ENCODE results near the gene ABCA12.

The ABCA12 gene

DNA sequence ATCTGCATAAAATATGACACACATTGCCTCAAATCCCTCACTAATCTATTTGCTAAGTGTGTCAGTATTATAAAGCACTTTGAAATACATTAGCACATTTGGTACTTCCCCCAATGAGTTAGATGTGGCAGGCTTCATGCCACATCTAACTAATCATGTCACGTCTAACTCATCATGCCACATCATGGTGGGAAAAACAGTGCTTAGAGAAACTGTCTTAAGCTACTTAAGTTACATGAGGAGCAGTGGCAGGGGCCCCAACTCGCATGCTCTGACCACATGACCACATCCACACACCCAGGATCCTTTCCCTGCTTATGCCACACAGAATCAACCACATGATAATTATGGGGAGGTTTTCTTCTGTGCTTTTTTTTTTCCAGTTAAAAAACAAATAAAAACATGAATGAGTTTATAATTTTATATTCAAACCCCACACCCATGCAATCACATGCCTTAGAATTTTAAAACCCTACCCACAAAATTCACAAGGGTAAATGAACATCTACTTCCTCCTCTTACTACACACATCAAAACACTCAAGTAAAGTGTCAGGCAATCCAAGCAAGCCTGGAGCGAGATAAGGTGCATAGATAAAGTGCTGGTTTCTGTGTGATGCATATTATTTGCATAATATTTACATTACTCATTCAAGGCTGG is 1.6 kb downstream of the ABCA12 start:
- DNase-seq (ENCODE audit: low spot score) = no peak

DNA sequence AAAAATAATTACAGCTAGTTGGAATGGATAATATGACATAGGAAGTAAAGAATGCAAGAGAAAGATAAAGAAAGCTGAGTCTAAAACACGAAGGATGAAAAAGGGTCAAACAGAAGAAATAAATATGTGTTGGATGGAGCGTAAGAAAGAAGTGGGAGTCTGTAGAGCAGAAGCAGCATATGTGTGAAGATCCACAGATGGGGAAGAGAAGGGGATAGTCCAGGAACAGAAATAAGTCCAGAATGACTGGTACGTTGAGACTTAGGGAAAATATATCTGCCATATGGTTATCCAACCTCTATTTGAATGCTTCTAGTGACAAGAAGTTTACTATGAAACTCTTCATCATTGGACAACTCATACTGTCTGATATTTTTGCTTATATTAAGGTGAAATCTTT is 18.0 kb downstream of the ABCA12 start:
- DNase-seq (ENCODE audit: low spot score) = no peak

DNA sequence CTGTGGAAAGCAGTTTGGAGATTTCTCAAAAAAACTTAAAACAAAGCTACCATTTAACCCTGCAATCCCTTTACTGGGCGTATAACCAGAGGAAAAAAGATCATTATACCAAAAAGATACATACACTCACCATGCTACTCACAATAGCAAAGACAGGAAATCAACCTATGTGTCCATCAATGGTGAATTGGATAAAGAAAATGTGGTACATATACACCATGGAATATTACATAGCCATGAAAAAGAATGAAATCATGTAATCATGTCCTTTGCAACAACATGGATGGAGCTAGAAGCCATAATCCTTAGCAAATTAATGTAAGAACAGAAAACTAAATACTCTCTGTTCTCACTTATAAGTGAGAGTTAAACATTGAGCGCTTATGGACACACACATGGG is 18.6 kb downstream of the ABCA12 start:
- DNase-seq (ENCODE audit: low spot score) = no peak

DNA sequence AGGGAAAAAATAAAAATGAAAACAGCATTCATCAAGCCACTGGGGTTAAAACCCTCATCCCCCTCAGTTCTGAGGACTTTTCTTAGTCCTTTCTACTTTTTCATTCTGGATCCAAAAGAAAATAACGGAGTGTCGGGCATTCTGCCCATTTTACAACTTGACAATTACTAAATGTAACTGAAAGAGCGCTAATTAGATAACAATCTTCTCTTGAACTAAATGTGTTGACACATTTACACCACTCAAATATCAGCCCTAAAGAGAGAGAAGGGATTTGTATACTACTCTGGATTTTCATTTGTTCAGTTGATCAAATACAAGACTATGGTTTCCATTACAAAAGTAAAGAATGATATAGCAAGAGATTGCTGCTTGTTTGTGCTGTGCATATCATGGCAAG is 27.5 kb downstream of the ABCA12 start:
- DNase-seq (ENCODE audit: low spot score) = no peak

DNA sequence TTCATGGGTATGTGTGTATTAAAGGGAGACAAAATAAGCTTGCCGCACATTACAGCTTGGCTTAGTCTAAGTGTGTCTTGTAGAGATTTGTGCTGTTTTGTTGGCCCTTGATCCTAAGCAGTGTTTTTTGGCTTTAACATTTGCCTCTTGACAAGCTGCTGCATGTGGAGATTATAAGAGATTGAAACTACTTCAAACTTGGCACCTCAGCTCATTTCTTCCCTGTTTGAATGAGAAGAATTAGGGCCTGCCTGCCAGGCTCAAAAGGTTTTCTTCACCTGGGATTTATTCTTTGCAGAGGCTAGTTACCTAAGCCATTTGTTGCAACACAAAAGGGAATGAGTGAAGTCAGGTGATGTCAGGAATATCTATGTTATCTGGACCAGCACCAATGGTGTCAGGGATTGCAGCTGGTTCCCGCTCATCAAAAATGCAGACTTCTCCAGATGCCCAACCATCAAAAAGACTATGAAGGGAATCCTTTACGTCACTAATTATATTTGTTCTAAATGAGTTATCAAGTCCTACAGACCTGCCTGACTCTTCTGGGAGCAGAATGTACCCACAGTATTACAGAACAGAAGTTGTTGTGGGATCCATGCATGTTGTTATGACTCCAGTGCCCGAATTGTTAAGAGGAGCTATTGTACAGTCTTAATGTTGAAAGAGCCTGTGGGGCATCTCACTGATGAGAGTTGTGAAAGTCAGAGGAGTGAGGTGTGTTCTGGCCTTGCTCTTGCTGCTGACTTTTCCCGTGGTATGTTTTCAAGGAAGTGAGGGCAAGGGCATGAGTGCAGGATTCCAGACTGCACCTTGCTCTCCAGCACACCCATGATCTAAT is 31.0 kb downstream of the ABCA12 start:
- no peak for DNase-seq (ENCODE audit: low spot score)

DNA sequence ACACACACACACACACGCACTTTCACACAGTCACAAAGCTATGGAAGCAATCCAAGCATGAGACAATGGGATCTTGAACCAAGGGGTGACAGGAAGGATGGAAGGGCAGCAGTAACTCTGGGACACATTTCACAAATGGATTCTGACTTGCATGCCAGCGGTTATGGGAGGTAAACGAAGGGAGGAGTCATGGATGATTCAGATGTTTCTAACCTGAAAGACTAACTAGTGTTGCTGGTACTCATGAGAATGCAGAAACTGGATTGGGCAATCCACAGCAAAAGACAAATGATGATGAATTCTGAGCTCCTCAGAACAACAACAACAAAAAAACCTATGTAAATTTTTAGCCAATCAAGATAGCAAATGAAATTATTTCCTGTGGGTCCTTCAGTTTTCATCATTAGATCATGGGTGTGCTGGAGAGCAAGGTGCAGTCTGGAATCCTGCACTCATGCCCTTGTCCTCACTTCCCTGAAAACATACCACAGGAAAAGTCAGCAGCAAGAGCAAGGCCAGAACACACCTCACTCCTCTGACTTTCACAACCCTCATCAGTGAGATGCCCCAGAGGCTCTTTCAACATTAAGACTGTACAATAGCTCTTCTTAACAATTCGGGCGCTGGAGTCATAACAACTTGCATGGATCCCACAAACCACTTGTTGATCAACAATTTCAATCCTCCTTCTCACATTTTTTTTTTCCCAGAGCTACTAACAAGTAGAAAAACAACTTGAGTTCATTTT is 32.6 kb downstream of the ABCA12 start:
- DNase-seq (ENCODE audit: low spot score) = no peak

DNA sequence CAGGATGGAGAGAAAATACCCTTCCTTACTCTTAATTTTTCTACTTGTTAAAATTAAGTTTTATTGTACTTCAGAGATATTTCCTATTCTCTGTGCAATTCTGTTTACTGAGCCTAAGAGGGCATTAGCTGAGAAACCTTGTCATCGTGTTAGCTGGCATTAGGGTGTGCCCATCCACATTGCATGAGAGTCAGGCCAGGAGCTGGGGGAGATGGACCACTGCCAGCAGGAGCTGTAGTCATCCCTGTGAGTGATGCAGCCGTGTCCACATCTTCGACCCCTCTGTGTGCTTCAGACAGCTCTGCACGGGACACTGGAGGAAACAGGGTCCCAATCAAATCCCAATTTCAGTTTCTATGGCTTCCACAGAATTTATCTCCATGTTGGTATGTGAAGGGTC is 34.2 kb downstream of the ABCA12 start:
- no peak for DNase-seq (ENCODE audit: low spot score)

DNA sequence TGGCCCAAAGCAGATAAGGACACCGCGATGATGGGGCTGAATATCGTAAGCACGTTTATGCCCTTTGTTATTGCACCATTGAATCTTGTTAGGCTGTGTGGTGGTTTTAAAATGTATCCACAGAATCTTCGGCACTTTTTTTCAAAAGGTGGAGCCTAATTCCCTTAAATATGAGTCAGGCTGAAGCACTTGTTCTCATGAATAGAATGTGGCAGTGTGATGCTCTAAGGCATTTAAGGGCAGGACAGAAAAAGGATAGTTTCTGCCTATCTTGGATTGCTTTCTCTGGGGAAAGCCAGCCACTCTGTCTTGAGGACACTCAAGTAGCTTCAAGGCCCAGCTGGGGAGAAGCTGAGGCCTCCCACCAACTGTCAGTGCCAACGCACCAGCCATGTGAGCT is 39.6 kb downstream of the ABCA12 start:
- DNase-seq (ENCODE audit: low spot score) = no peak

DNA sequence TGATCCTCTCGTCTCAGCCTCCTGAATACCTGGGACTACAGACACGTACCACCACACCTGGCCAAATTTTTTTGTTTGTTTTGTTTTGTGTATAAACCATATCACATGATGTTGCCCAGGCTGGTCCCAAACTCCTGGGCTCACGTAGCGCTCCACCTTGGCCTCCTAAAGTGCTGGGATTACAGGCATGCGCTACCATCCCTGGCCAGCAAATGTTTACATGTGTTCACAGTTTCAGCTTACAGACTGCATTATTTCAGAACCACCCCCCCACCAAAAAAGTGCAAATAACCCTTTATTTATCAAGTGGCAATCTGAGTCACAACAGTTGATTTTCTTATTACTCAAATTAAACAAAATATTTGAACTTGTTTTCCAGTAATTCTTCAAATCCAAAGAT is 54.3 kb downstream of the ABCA12 start:
- DNase-seq (ENCODE audit: low spot score) = no peak

DNA sequence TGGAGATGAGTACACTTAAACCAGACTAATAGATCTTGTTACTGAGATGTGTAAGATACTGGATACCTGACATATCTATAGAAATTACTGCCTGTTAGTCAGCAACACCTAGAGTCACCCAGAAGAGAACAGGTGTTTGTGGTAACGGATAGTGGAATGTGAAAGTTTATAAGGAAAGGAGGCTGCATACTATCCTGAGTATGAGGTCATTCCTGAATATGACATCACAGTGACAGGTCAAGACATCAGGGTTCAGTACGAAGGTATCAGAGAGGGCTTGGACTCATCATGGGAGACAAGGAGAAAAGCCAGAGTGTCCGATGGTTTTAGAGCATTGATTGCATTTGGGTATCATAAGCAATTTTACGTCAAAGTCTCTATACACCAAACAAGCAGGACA is 55.3 kb downstream of the ABCA12 start:
- no peak for DNase-seq (ENCODE audit: low spot score)

DNA sequence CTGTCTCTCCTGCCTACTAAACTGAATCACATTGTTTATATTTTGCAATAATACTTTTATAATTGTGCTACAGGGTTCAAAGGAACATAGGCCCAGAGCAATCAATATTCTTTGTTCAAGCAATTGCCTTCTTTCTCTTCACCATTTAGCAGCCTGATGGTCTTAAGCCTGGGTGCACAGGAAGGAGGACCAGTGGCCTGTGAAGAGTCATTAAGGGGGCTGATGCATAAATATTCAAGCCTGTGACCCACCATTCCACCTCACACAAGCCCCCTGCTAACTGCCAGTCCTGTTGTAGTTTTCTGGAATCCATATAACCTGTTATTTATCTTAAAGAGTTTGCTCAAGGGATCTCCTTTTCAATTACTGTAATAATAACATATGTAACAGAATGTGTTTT is 56.0 kb downstream of the ABCA12 start:
- DNase-seq (ENCODE audit: low spot score) = no peak

DNA sequence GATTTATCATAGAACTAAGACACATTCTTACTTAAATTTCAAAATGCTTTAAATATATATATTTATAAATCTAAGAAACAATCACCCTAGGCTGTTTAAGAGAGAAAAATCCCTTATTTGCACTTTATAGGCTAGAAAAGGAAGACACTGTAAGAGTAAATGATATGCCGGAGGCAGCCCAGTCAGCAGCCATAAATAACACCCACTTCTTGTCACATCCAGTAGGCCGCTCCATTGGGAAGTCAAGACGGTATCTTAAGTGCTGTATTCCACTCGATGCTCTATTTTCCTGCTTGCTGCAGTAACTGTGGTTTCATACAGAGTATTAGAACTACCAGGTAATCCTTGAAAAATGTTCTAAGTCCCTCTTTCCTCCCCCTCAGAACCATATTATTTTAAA is 57.9 kb downstream of the ABCA12 start:
- DNase-seq (ENCODE audit: low spot score) = no peak

DNA sequence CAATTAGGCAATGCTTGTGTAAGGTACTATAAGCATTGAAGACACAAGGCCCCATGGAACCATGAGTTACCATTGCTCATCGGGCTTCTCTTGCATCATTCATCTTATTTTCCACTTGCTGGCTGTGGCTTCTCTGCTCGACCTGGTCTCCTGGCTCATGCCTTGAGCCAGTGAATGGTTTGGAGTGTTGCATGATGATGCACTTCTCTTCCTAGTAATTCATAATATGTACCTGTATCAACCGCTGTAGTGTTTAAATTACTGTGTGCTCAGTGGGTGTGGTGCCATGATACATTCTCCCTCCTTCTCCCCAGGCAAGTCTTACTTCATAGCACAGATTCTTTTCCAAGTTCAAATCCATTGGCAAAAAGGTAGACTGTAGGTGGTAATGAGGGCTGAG is 66.8 kb downstream of the ABCA12 start:
- DNase-seq (ENCODE audit: low spot score) = no peak

DNA sequence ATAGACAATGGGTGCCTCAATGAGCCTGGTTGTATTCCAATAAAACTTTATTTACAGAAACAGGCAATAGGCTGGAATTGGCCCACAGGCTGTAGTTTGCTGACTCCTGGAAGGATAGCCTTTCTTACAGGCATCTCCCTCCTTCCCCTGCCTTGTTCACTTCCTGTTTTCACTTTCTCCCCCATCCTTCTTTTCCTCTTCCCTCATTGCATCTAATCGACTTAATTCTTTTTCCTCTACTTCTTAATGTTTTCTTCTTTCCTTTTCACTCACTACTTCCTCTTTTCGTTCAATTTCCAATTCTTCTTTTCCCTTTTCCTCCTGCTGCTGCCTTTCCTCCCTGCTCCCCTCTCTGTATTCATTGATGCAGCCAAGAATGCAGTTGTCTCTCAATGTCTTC is 70.0 kb downstream of the ABCA12 start:
- no peak for DNase-seq (ENCODE audit: low spot score)

DNA sequence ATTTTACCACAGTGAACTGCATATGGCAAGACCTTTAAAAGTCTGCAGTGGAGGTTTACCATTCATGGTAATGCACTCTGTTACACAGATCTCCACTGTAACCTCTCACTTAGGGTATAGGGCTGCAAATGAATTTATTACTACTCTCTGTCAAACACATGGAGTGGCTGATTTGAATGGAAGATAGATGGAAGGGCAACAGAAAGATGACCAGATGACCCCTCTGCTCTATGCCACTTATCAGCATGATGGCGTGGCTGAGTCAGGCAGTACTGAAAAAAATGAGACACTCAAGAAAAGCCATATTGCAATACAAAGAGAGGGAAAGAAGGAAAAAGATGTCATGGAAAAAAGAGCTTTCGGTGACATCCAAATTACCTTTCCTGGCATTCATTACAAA is 72.3 kb downstream of the ABCA12 start:
- no peak for DNase-seq (ENCODE audit: low spot score)

DNA sequence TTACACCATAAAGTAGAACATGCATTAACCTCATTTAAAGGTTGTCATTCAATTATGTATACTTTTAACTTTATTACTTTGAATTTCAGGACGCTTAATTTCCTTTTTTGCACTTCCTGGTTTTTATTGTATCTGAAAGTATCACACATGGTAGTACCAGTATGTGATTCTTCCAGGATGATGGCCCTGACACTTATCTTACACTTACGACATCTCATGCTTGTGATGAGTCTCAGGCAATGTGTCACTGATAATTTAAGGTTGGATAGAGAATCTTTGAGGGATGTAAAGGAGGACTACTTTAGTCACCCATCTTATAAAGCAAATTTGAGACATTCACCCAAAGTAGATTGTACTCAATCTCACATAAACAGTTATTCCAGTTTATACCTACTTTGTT is 74.9 kb downstream of the ABCA12 start:
- no peak for DNase-seq (ENCODE audit: low spot score)

DNA sequence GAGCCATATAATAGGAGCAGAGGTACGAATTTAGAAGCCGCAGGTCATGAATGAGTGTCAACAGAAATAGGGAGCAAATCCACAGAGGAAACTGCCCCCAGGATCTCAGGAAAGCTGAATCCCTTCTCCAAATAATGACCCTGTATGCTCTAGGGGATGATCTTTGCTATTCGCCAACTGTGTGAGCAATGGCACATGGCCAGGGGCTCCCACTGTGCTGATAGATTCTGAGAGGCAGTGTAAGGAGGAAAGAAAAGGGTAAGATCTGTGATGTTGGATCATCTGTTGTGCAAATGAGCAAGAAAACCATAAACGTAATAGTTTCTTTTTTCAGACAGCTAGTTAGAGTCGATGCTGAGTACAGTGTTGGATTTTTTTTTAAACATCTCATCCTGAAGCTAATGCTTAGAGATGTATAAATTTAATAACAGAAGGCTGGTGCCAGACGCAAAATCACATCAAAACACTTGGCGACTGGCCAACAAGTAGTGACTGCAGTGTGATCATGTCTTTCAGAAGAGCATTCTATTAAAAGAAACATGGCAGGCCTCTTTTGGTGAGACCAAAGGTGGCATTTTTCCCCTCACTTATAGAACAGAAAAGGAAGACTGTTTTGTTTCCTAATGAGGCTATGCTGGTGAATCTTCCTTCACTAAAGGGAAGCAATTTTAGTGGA is 77.4 kb downstream of the ABCA12 start:
- no peak for DNase-seq (ENCODE audit: low spot score)

DNA sequence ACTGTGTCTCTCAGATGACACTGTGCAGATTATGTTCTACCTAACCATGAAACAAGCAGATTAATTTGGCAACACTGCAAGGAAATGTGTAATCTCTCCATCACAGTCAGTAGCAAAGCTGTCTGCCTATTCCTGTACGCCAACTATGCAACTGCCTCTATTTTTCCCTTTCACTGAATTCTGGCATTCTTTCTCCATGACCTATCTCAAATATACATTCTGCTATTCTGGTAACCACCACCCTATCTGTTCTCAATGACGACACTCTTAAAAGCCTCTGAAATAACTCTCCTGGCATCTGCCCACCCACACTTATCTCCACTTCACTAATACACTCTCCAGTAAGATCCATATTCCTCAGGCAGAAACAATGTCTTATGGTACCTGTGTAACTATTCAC is 78.7 kb downstream of the ABCA12 start:
- no peak for DNase-seq (ENCODE audit: low spot score)

DNA sequence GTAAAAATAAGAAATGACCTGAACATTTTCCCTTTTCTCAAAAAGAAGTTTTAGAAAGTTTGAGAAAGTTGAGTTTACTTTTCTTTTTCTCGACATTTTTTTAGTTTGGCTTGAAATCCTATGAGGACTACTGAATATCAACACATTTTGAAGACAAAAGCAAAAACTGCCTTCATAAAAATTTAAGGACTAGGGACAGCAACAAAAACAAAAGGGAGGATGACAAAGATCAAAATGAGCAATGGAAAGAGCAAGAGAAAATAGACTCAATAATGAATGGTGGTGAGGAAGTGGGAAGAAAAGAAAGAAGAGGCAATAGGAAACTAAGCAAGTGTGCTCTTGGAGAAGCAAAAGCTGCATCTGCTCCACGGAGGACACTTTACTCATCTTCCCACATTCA is 82.5 kb downstream of the ABCA12 start:
- DNase-seq (ENCODE audit: low spot score) = no peak

DNA sequence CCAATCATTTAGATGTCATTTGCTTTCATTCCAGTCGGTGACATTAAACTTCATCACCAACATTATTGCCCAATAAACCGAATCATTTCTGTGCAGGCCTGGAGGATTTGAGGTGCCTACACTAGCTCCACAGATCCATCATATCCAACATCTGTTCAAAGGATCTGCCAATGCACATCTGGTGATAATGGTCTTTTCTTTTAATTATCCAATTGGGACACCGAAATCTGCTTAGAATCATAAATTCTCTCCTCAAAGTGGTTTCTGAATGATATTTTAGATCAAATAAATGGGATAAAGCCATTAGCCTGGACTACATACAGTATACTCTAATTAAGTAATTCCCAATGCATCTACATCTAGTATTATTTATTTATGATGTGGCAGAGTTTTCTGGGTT is 85.6 kb downstream of the ABCA12 start:
- no peak for DNase-seq (ENCODE audit: low spot score)

DNA sequence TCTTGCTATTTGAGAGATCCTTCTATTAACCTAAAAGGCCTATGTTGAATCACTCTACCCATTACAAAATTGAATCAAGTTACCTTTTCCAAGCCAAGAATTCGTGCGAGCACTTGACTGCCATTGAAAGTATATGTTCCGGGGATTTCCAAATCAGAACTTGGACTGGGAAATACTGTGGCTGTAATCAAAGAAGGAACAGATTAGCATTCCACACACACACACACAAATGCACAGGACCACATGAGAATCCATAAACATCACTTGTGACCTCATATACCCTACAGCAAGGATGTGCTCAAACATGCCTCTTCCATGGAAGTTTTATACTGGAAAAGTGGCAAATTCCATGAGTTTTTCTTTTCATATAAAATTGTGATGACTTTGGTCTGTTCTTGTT is 86.0 kb downstream of the ABCA12 start:
- no peak for DNase-seq (ENCODE audit: low spot score)

DNA sequence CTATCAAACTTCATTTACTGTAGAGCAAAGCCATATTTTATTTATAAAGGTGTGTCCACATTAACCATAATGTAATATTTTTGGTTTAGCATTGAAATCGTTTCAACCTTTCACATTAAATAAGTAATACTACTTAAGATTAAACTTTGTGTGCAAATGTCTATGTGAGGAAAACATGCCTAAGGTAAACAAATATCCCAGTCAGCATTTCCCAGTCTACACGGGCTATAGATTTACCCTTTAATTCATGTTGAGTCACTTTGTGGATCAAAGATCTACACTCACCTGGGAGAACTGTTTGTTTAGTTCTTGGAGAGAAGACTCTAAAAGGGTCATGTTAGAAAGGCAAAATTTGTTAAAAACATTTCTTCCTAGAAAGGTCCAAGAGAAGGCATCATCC is 89.1 kb downstream of the ABCA12 start:
- DNase-seq (ENCODE audit: low spot score) = no peak

DNA sequence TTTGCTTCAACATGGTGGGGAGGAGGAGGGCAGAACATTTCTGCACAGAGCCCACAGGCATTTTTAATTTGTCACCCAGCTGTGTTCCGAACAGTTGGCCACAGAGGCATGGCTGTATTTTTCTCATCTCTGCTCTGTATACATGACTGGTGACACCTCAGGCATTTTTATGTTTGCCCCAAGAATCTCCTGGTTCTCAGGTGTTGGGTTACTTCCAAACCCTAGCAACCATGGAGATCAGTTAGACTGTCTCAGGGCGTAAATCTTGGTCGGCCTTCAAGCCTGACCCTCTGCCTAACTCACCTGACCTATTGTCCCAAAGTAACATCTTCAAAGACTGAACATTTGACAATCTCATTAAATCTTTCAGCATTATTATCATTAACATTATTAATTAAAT is 100.0 kb downstream of the ABCA12 start:
- DNase-seq (ENCODE audit: low spot score) = no peak
